Neutrophil (primary cell): ENCODE data around the gene CCR6.
"Not testable (repeated sequence)": the region's sequence is repeated elsewhere in the genome, so short reads cannot be mapped to it uniquely, and the experiment has no call there.

Experiments used
- H3K27ac ChIP-seq: fragments of 200-600 bp; sonication (generic); 2 replicates; pipeline ENCODE4 v1.5.1; 2016; ENCODE audit warnings: mild to moderate bottlenecking, moderate library complexity
- H3K27me3 ChIP-seq: fragments of 200-600 bp; sonication (generic); 2 replicates; pipeline ENCODE4 v1.6.0; 2016; ENCODE audit warnings: mild to moderate bottlenecking
- H3K36me3 ChIP-seq: fragments of 200-600 bp; sonication (generic); 2 replicates; pipeline ENCODE4 v1.5.1; 2017
- H3K4me1 ChIP-seq, 2 experiments: fragments of 200-600 bp in 1 of 2; sonication (generic) in 1 of 2; 1 replicate in 1 of 2; 2 replicates in 1 of 2; pipeline versions ENCODE4 v1.5.1 to v1.6.1; 2013 to 2016; ENCODE audit warnings: low read depth in 1 of 2, low read length in 1 of 2, mild to moderate bottlenecking in 1 of 2, moderate library complexity in 1 of 2; ENCODE audit not compliant: control insufficient read depth in 1 of 2, insufficient read depth in 1 of 2
- H3K4me3 ChIP-seq, 2 experiments: fragments of 200-600 bp in 1 of 2; sonication (generic) in 1 of 2; 1 replicate in 1 of 2; 2 replicates in 1 of 2; pipeline ENCODE4 v1.5.1; 2013 to 2016; ENCODE audit warnings: low read depth in 1 of 2, low read length in 1 of 2, mild to moderate bottlenecking in 1 of 2, moderate library complexity in 1 of 2
- H3K9me3 ChIP-seq: fragments of 200-600 bp; sonication (generic); 2 replicates; pipeline ENCODE4 v1.5.1; 2016
- TF ChIP-seq, protein P1 (sequence below): fragments of 200-600 bp; sonication (generic); IDR thresholded peaks from 2 replicates; pipeline ENCODE4 v1.5.1; 2016; ENCODE audit warnings: antibody characterized with exemption

Gene CCR6

DNA sequence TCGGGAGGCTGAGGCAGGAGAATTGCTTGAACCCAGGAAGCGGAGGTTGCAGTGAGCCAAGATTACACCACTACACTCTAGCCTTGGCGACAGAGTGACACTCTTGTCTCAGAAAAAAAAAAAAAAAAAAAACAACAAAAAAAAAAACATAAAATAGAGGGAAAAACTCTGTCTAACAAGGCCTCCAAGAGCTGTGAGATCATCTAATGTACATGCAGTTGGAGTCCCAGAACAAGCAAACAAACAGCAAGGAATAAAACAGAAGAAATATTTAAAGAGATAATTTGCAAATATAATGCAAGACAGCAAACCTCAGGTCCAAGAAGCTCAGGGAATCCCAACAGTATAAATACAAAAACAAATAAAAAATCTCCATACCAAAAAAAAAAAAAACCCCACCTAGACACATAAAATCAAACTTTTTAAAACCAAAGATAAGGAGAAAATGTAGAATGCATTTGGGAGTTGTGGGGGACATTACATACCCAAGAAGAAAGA is 35.0 kb upstream of the CCR6 start:
- TF ChIP-seq, protein P1, sequence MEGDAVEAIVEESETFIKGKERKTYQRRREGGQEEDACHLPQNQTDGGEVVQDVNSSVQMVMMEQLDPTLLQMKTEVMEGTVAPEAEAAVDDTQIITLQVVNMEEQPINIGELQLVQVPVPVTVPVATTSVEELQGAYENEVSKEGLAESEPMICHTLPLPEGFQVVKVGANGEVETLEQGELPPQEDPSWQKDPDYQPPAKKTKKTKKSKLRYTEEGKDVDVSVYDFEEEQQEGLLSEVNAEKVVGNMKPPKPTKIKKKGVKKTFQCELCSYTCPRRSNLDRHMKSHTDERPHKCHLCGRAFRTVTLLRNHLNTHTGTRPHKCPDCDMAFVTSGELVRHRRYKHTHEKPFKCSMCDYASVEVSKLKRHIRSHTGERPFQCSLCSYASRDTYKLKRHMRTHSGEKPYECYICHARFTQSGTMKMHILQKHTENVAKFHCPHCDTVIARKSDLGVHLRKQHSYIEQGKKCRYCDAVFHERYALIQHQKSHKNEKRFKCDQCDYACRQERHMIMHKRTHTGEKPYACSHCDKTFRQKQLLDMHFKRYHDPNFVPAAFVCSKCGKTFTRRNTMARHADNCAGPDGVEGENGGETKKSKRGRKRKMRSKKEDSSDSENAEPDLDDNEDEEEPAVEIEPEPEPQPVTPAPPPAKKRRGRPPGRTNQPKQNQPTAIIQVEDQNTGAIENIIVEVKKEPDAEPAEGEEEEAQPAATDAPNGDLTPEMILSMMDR: no peak

DNA sequence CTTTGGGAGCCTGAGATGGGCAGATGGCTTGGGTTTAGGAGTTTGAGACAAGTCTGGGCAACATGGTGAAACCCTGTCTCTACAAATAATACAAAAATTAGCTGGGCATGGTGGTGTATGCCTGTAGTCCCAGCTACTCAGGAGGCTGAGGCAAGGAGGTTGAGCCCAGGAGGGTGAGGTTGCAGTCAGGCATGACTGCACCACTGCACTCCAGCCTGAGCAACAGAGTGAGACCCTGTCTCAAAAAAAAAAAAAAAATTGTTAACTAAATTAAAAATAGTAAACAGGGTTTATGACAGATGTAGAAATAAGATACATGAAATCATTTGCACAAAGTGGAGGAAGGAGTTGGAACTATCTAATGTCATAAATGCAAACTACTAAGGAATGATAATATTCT is 34.2 kb upstream of the CCR6 start:
- H3K36me3 ChIP-seq, H3K27me3 ChIP-seq, H3K4me3 ChIP-seq, H3K9me3 ChIP-seq: not testable (repeated sequence)
- Histone ChIP-seq H3K27ac (peak overlapping the region; percentile 96), H3K4me1 (peaks cover 47 to 53% of the 10 kb centered on the region in 2 experiments)

More for the DNA sequence above, 35.0 kb upstream of the CCR6 start:
- H3K9me3 ChIP-seq: no peaks in the 10 kb centered on the region
- H3K27ac ChIP-seq: no peak overlapping the region
- no peak overlapping the region for H3K4me3 ChIP-seq
- H3K36me3 ChIP-seq: no peaks in the 10 kb centered on the region
- no peaks in the 10 kb centered on the region for H3K27me3 ChIP-seq
- H3K4me1 ChIP-seq: peaks cover 39 to 45% of the 10 kb centered on the region in 2 experiments

DNA sequence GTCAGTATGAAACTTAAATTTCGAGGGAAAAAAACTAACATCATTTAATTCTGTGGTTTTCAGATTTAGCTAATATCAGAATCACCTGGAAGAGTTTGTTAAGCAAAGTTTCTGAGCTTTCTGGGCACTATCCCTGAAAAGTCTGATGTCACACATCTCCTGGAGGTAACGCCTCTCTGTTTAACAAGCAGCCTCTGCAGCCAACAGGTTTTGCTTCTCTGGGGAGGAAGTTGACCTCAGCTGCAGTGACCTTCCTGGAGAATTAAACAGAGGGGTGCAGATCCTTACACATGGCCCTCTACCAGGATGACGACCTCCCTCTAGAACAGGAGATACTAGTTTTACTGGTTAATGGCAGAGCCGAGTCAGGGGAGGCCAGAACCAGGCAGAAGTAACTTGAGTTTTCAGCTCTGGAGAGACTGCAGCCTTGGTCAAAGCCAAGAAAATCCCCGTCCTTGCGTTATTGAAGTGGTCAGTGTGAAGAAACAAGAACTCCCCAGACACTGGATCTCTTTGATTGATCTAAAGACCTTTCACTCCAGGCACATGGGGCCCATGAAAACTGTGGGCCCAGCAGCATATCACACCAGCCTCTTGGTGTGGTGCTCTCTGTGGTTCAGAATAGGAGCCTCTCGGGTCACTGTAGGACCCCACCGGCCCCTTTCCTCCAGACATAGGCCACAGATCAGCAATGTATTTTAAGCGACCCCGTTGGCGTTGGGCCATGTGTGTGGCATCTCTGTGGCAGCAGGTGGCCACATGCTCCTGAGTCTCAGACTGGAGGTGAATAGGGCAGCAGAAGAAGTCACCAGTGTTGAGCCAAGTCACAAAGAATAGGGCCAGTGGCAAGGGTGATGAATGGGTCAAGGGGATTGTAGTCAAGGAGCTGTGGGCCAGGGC is 33.4 kb upstream of the CCR6 start:
- peak overlapping the region; percentile 96 for H3K27ac ChIP-seq
- no peaks in the 10 kb centered on the region for H3K36me3 ChIP-seq
- peaks cover 55 to 61% of the 10 kb centered on the region in 2 experiments for H3K4me1 ChIP-seq
- H3K4me3 ChIP-seq: peak overlapping the region in 1 of 2 experiments; percentile 35
- H3K27me3 ChIP-seq: no peaks in the 10 kb centered on the region
- H3K9me3 ChIP-seq: no peaks in the 10 kb centered on the region
- TF ChIP-seq, protein P1: no peak

DNA sequence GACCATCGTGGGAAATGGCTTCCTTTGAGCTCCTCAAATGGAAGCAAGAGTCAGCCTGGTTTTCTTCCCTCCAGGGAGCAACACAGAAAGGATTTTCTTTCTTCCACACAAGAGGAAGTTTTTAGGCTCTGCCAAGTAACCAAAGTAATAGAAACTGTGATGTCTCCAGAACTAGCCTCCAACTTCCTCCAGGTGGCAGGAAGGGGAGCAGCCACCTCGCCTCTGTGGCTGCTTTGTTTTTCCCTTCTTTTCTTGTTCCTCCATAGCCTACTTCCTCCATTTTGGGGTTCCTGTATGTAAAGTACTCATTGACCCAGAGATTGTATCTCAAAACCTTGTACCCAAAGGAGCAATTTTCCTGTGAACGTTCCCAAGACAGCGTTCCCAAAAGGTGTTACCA is 32.7 kb upstream of the CCR6 start:
- Histone ChIP-seq H3K27me3 (no peaks in the 10 kb centered on the region), H3K36me3 (no peaks in the 10 kb centered on the region), H3K4me3 (peak overlapping the region in 1 of 2 experiments; percentile 35), H3K27ac (peak overlapping the region; percentile 96), H3K4me1 (peaks cover 62 to 68% of the 10 kb centered on the region in 2 experiments), H3K9me3 (no peaks in the 10 kb centered on the region)
- TF ChIP-seq, protein P1: peak; percentile 70

DNA sequence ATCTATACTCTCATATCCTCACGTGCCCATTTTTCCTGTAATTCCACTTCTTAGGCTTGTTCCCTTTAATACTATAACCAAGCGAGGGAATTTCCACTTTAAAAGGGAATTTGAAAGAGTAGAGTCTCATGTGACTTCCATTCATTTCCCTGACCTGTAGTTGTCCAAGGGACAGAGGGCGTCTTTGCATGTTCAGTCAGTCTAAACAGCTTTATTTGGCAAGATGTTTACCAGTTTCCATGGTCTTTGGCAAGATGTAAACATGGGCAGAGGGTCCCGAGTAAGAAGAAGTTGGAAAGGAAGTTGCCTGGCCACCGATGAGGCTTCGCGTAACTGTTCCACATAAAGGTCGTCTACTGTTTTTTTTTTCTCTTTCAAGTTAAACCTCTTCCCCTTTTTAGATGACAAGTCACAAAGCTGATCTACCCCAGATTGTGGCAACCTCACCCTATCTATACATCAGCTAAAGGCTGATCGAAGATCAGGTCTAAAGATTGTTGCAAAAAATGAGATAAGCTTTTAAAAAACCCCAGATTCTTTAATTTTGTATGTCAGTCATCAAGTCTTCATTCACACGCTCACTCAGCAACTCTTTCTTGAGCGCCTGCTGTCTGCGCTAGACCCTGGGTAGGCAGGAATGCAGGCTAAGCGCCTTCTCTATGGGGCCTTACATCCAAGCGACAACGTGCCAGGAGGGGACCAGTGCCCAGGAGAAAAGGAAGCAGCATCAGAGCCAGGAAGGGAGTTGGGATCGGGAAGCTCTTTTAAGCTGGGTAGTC is 31.7 kb upstream of the CCR6 start:
- H3K4me1 ChIP-seq: peaks cover 64 to 70% of the 10 kb centered on the region in 2 experiments
- no peaks in the 10 kb centered on the region for H3K9me3 ChIP-seq
- no peaks in the 10 kb centered on the region for H3K36me3 ChIP-seq
- H3K27me3 ChIP-seq: no peaks in the 10 kb centered on the region
- TF ChIP-seq, protein P1: peak; percentile 35
- H3K27ac ChIP-seq: peak overlapping the region; percentile 96
- H3K4me3 ChIP-seq: peak overlapping the region in 1 of 2 experiments; percentile 15
